Natural killer cell (primary cell): ENCODE measurements around the gene PPP1R2. TPM values are rescaled to one million over a fixed set of nuclear protein-coding genes. Genes with fewer than 3 reads are reported as not detected.

Experiments
- total RNA-seq, 4 donors: library from RNA; stranded (reverse); fragments of 120-200 nt in 1 of 4; gene quantifications; one replicate each; pipeline versions ENCODE4 v1.2.3 to v1.2.4, GENCODE V29; 2013 to 2022

PPP1R2 gene
- total RNA-seq, 3 donors from 2014 or later (not counting 1 experiment from before 2014, with no cell fraction given): 89.8 to 97.3 (median 89.9) TPM

Other genes starting within 250 kb of the PPP1R2 start
- gene ACAP2, start 100.3 kb downstream of the PPP1R2 start, total RNA-seq: 100 to 1,000 TPM; 103 to 132 (median 128) TPM
- not detected for gene APOD, start 40.6 kb upstream of the PPP1R2 start, total RNA-seq
- gene MUC20, start 177.7 kb upstream of the PPP1R2 start, total RNA-seq: 10 to 100 TPM in 1 of 3 donors, 1 to 10 TPM in 2; 4.1 to 11.4 (median 5.9) TPM